Astrocyte (in vitro differentiated cells and primary cell): ENCODE data around the gene MAP1A.

ENCODE experiments used
- CTCF ChIP-seq: IDR thresholded peaks from 2 replicates; pipeline ENCODE4 v1.5.1; 2011; ENCODE audit warnings: low read depth, mild to moderate bottlenecking, inconsistent platforms, low read length, moderate library complexity; ENCODE audit not compliant: insufficient read depth
- EZH2 ChIP-seq: IDR thresholded peaks from 2 replicates; pipeline ENCODE4 v1.6.1; 2012; ENCODE audit warnings: mild to moderate bottlenecking, low read length, inconsistent platforms; ENCODE audit not compliant: insufficient read depth

- TF ChIP-seq CTCF (no peak), EZH2 (no peak)
Measured at GRCh38 chr15:43518197-43518761, 871 bp downstream of the MAP1A start.
